GM23248 (cell line): Measurements from ENCODE around the gene HNRNPA0. TPM values are rescaled to one million over a fixed set of nuclear protein-coding genes. Genes with fewer than 3 reads are reported as not detected.

Source experiments
- DNase-seq: peaks from one replicate; pipeline ENCODE4 v3.0.0-alpha.2; 2015
- H2AFZ ChIP-seq: fragments of 200-600 bp; sonication (generic); 2 replicates; pipeline ENCODE4 v1.6.1; 2016; ENCODE audit warnings: antibody characterized with exemption
- H3F3A ChIP-seq: fragments of 200-600 bp; sonication (generic); 2 replicates; pipeline ENCODE4 v1.6.1; 2016; ENCODE audit warnings: mild to moderate bottlenecking, antibody characterized with exemption, mixed run types; ENCODE audit not compliant: insufficient read depth
- H3K27ac ChIP-seq: fragments of 200-600 bp; sonication (generic); 2 replicates; pipeline ENCODE4 v1.5.1; 2016; ENCODE audit warnings: mild to moderate bottlenecking
- H3K27me3 ChIP-seq: fragments of 200-600 bp; sonication (generic); replicated peaks from 2 replicates; pipeline ENCODE4 v1.6.1; 2016; ENCODE audit warnings: mild to moderate bottlenecking; ENCODE audit not compliant: insufficient read depth
- H3K36me3 ChIP-seq: fragments of 200-600 bp; sonication (generic); 2 replicates; pipeline ENCODE4 v1.6.1; 2016; ENCODE audit warnings: low read depth, mild to moderate bottlenecking
- H3K4me1 ChIP-seq: fragments of 200-600 bp; sonication (generic); 2 replicates; pipeline ENCODE4 v1.6.1; 2016; ENCODE audit warnings: mild to moderate bottlenecking; ENCODE audit not compliant: insufficient read depth
- H3K4me2 ChIP-seq: fragments of 200-600 bp; sonication (generic); one replicate; pipeline ENCODE4 v1.6.1; 2016; ENCODE audit warnings: mild to moderate bottlenecking; ENCODE audit not compliant: unreplicated experiment
- H3K4me3 ChIP-seq: fragments of 200-600 bp; sonication (generic); 2 replicates; pipeline ENCODE4 v1.5.1; 2016; ENCODE audit warnings: mild to moderate bottlenecking
- H3K79me2 ChIP-seq: fragments of 200-600 bp; sonication (generic); 2 replicates; pipeline ENCODE4 v1.6.1; 2016; ENCODE audit warnings: mild to moderate bottlenecking; ENCODE audit not compliant: insufficient read depth
- H3K9ac ChIP-seq: fragments of 200-600 bp; sonication (generic); 2 replicates; pipeline ENCODE4 v1.6.1; 2016; ENCODE audit warnings: mild to moderate bottlenecking
- H3K9me2 ChIP-seq: fragments of 200-600 bp; sonication (generic); 2 replicates; pipeline ENCODE4 v1.6.1; 2016; ENCODE audit warnings: mixed run types, mild to moderate bottlenecking, moderate library complexity; ENCODE audit not compliant: insufficient read depth
- H3K9me3 ChIP-seq: fragments of 200-600 bp; sonication (generic); one replicate; pipeline ENCODE4 v1.6.1; 2017; ENCODE audit warnings: low read depth
- H4K20me1 ChIP-seq: fragments of 200-600 bp; sonication (generic); 2 replicates; pipeline ENCODE4 v1.6.0; 2016; ENCODE audit not compliant: insufficient read depth
- EZH2 ChIP-seq: fragments of 200-600 bp; sonication (generic); IDR thresholded peaks from 2 replicates; pipeline ENCODE4 v1.6.1; 2018; ENCODE audit warnings: antibody characterized with exemption, mild to moderate bottlenecking; ENCODE audit not compliant: insufficient read depth, poor library complexity, severe bottlenecking
- EZH2phosphoT487 ChIP-seq: fragments of 200-600 bp; sonication (generic); IDR thresholded peaks from 2 replicates; pipeline ENCODE4 v1.6.1; 2018; ENCODE audit warnings: antibody characterized with exemption, moderate library complexity, mild to moderate bottlenecking, low read depth; ENCODE audit not compliant: insufficient read depth
- WGBS, 2 experiments: methylation state at CpG; one replicate each; pipeline ENCODE4 v1.1.6; 2015 to 2017; ENCODE audit warnings: low lambda C conversion rate in 2 of 2, low coverage in 1 of 2; ENCODE audit errors: missing lambda C conversion rate in 2 of 2; 5-methylcytosine and 5-hydroxymethylcytosine counted together
- in situ Hi-C: fragments of 300-500 bp; cut with MboI; formaldehyde crosslinking; loops from 2 replicates; pipeline ENCODE4 v1.15.0; 2020
- polyA plus RNA-seq: library from polyadenylated mRNA; unstranded; fragments of >200 nt; fragmentation: Nextera tagmentation; extraction: Ambion mirVana; gene quantifications from 2 replicates; pipeline ENCODE4 v1.2.1, GENCODE V29; 2016
- total RNA-seq: library from RNA; depleted of rRNA; stranded (reverse); fragments of >200 nt; shearing (Covaris generic); gene quantifications from 2 replicates; pipeline ENCODE4 v1.2.3, GENCODE V29; 2014

Gene HNRNPA0
- total and polyA plus RNA-seq, 2 experiments from 2014 or later, result 5.2 to 12.2 TPM

DNA sequence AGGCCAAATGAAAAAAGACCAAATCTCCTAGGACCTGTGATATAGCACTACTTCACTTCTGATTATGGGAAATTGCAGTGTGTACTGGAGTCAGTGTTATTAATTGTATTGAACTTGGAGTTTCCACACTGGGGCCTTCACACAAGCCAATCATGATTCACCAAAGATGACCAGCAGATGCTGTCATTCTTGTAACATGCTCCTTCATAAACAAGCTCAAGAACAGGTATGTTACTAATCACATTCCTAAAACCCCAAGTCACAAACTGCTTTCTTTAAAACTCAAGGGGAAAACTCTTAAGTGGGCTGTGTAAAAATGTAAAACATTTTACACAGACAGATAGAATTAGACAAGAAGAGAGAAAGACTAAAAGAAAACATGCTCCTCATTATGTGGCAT is 23.8 kb downstream of the HNRNPA0 start:
- Histone ChIP-seq H3K27me3 (no peaks in the 10 kb centered on the region), H3K27ac (peak overlapping the region; percentile 55), H3K9ac (no peak overlapping the region), H3K9me3 (no peaks in the 10 kb centered on the region), H3K79me2 (no peaks in the 10 kb centered on the region), H4K20me1 (no peaks in the 10 kb centered on the region), H3K9me2 (no peaks in the 10 kb centered on the region), H3K36me3 (no peaks in the 10 kb centered on the region), H2AFZ (no peak overlapping the region), H3F3A (peaks cover 33% of the 10 kb centered on the region), H3K4me1 (peaks cover 20% of the 10 kb centered on the region), H3K4me3 (peak overlapping the region; percentile 26; the same call in 1 of the 2 replicates), H3K4me2 (peak overlapping the region; percentile 50)
- in situ Hi-C loops, result loop anchor here (25.0 kb wide), 2 partner anchors 93 to 393 kb away; no protein-coding TSS in a partner anchor
- peak; percentile 65 for DNase-seq
- no peak for TF ChIP-seq EZH2phosphoT487
- no peak for TF ChIP-seq EZH2

DNA sequence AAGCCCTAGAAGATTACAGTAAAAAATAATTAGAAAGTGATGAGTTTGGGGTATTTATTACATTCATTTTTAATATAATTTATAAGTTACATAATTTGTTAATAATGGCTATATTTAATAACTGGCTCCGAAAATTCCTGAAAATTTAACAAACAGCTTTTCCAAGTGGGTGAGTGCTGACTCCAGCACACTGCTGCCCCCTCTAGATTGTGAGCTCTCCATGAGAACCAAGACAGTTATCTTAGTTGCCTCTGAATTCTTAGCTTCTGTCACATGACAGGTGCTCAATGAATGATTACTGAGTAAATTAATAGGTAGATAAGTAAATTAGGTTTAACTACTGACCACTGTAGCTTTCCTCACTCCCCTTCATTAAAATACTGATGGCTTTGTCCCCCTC is 26.1 kb downstream of the HNRNPA0 start:
- Histone ChIP-seq H3F3A (peaks cover 20% of the 10 kb centered on the region), H3K36me3 (no peaks in the 10 kb centered on the region), H3K27me3 (no peaks in the 10 kb centered on the region), H4K20me1 (no peaks in the 10 kb centered on the region), H3K4me3 (no peak overlapping the region), H3K4me2 (no peak overlapping the region), H3K9me2 (no peaks in the 10 kb centered on the region), H3K4me1 (peaks cover 18% of the 10 kb centered on the region), H3K27ac (no peak overlapping the region), H3K9ac (no peak overlapping the region), H2AFZ (no peak overlapping the region), H3K79me2 (no peaks in the 10 kb centered on the region), H3K9me3 (peaks cover 3% of the 10 kb centered on the region)
- TF ChIP-seq EZH2 (no peak), EZH2phosphoT487 (no peak)
- DNase-seq, result no peak
- in situ Hi-C loops, result loop anchor here (25.0 kb wide), 2 partner anchors 91 to 391 kb away; no protein-coding TSS in a partner anchor
- WGBS, 2 experiments, result 69 to 73% methylated on average over 1 of the region's 1 CpG

DNA sequence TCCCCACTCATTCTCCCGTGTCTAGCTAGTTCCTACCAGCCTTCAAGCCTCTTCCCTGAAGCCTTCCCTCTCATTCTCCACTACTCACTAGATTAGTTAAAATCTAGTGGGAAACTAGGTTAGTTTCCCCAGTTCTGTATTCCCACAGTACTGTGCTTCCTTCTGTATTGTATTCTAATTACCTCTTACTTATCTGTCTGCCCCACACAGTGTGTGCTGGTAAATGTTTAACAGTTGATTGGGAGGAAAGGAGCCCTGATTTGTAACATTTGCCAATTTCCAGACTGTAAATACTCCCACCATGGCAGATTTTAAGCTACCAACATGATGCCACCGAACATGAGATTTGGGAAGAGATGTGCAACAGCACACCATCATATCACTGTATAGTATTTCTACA is 26.5 kb downstream of the HNRNPA0 start:
- Histone ChIP-seq H3F3A (peaks cover 20% of the 10 kb centered on the region), H3K9me2 (no peaks in the 10 kb centered on the region), H3K27ac (no peak overlapping the region), H3K79me2 (no peaks in the 10 kb centered on the region), H3K4me2 (no peak overlapping the region), H3K27me3 (no peaks in the 10 kb centered on the region), H4K20me1 (no peaks in the 10 kb centered on the region), H3K9me3 (peaks cover 3% of the 10 kb centered on the region), H3K36me3 (no peaks in the 10 kb centered on the region), H3K4me3 (no peak overlapping the region), H3K4me1 (peaks cover 18% of the 10 kb centered on the region), H3K9ac (no peak overlapping the region), H2AFZ (no peak overlapping the region)
- TF ChIP-seq EZH2, result no peak
- TF ChIP-seq EZH2phosphoT487, result no peak
- in situ Hi-C loops, result loop anchor here (25.0 kb wide), 2 partner anchors 90 to 390 kb away; no protein-coding TSS in a partner anchor
- 53 to 65% methylated on average over 2 of the region's 2 CpGs for WGBS, 2 experiments
- DNase-seq, result no peak

DNA sequence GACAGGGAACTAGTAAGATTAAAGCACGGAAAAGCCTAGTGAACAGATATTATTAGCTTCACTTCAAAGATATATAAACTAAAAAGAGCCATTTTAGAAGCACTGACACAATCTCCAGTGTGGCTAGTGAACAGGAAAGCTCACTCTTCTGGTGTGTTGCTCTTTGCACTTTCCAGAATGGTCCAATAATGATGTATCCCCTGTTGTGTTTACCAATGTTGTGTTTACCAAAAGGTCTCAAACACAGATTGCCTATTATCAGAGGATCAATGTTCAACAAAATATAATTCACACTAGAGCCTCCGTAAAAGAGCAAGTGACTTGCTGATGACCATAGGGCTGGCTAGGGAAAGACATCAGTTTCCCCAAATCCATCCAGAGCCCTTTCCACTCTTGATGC is 29.9 kb downstream of the HNRNPA0 start:
- no peaks in the 10 kb centered on the region for H3K27me3 ChIP-seq
- no peak overlapping the region for H2AFZ ChIP-seq
- H3K27ac ChIP-seq, result no peak overlapping the region
- H3K9me2 ChIP-seq, result no peaks in the 10 kb centered on the region
- H3K4me2 ChIP-seq, result no peak overlapping the region
- no peaks in the 10 kb centered on the region for H3K36me3 ChIP-seq
- H3K9ac ChIP-seq, result no peak overlapping the region
- TF ChIP-seq EZH2phosphoT487 (no peak), EZH2 (no peak)
- no peaks in the 10 kb centered on the region for H3K79me2 ChIP-seq
- no peak for DNase-seq
- 73 to 75% methylated on average over 2 of the region's 2 CpGs for WGBS, 2 experiments
- no peak overlapping the region for H3K4me3 ChIP-seq
- H3K4me1 ChIP-seq, result no peaks in the 10 kb centered on the region
- in situ Hi-C loops, result no loop called here
- H3K9me3 ChIP-seq, result peaks cover 3% of the 10 kb centered on the region
- no peaks in the 10 kb centered on the region for H4K20me1 ChIP-seq
- H3F3A ChIP-seq, result no peaks in the 10 kb centered on the region

DNA sequence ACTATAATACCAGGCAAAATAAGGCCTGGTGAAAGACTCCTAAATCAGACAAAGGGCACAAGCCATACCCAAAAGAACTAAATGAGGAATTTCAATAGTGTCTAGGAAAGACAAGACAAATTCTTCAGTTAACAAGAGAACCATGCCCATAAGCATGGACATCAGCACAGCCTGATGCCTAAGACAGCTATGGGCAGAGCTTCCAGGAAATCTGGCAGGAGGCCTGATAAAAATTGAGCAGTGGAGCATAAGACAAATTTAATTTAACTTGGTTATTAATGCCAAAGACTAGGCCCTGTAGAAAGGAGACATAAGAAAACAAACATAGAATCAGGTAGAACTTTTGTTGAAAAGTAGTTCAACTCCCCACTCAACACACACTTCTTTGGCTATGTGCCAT is 35.6 kb downstream of the HNRNPA0 start:
- H3K9me3 ChIP-seq, result peaks cover 1% of the 10 kb centered on the region
- no peaks in the 10 kb centered on the region for H3F3A ChIP-seq
- H3K9me2 ChIP-seq, result no peaks in the 10 kb centered on the region
- DNase-seq, result no peak
- H3K27me3 ChIP-seq, result no peaks in the 10 kb centered on the region
- in situ Hi-C loops, result no loop called here
- TF ChIP-seq EZH2phosphoT487 (no peak), EZH2 (no peak)
- H4K20me1 ChIP-seq, result no peaks in the 10 kb centered on the region
- no peak overlapping the region for H2AFZ ChIP-seq
- no peak overlapping the region for H3K4me3 ChIP-seq
- H3K36me3 ChIP-seq, result no peaks in the 10 kb centered on the region
- no peak overlapping the region for H3K4me2 ChIP-seq
- no peak overlapping the region for H3K9ac ChIP-seq
- no peaks in the 10 kb centered on the region for H3K79me2 ChIP-seq
- H3K27ac ChIP-seq, result no peak overlapping the region
- H3K4me1 ChIP-seq, result no peaks in the 10 kb centered on the region
